K562 (cell line): ENCODE measurements around the gene GLB1L. TPM values are rescaled to one million over a fixed set of nuclear protein-coding genes. Genes with fewer than 3 reads are reported as not detected.

Experiments used
- BCOR ChIP-seq: fragments of 450-650 bp; IDR thresholded peaks from 2 replicates; pipeline ENCODE4 v1.6.1; 2016
- CHD2 ChIP-seq: IDR thresholded peaks from 2 replicates; pipeline ENCODE4 v1.6.1; 2011; ENCODE audit warnings: low read depth, low read length
- DDX20 ChIP-seq: fragments of 450-650 bp; IDR thresholded peaks from 2 replicates; pipeline ENCODE4 v1.6.1; 2016; ENCODE audit warnings: missing genetic modification characterization, low read depth, mild to moderate bottlenecking, missing compliant biosample characterization, moderate library complexity
- FOXJ2 ChIP-seq: fragments of 200-800 bp; sonication (Bioruptor generic); IDR thresholded peaks from 2 replicates; pipeline ENCODE4 v1.6.1; 2016; ENCODE audit warnings: missing genetic modification characterization, missing compliant biosample characterization
- FOXJ3 ChIP-seq: sonication (generic); formaldehyde crosslinking; IDR thresholded peaks from 2 replicates; pipeline ENCODE4 v1.4.0; 2020; ENCODE audit warnings: mild to moderate bottlenecking, missing genetic modification reagents
- NCOA6 ChIP-seq: fragments of 450-650 bp; IDR thresholded peaks from 2 replicates; pipeline ENCODE4 v1.6.1; 2017; ENCODE audit warnings: mild to moderate bottlenecking
- NCOR1 ChIP-seq: fragments of 450-650 bp; IDR thresholded peaks from 2 replicates; pipeline ENCODE4 v1.6.1; 2016; ENCODE audit warnings: mild to moderate bottlenecking, moderate library complexity
- NR2C2 ChIP-seq, 2 experiments: fragments of 200-800 bp in 1 of 2; sonication (Bioruptor generic) in 1 of 2; sonication (generic) in 1 of 2; formaldehyde crosslinking in 1 of 2; IDR thresholded peaks; 2 replicates each; pipeline versions ENCODE4 v1.6.1 to v1.8.0; 2016 to 2022; ENCODE audit warnings: mild to moderate bottlenecking in 1 of 2, missing compliant biosample characterization in 1 of 2, missing genetic modification characterization in 1 of 2, missing genetic modification reagents in 1 of 2
- NR2F6 ChIP-seq: fragments of 450-650 bp; formaldehyde crosslinking; IDR thresholded peaks from 2 replicates; pipeline ENCODE4 v1.4.0; 2020; ENCODE audit warnings: mild to moderate bottlenecking
- NR4A1 ChIP-seq, 2 experiments: fragments of 250-450 bp in 1 of 2; fragments of 450-650 bp in 1 of 2; sonication (Bioruptor Pico) in 1 of 2; IDR thresholded peaks; 2 replicates each; pipeline versions ENCODE4 v1.4.0 to v1.6.1; 2016 to 2020; ENCODE audit warnings: mild to moderate bottlenecking in 2 of 2, missing compliant biosample characterization in 1 of 2, missing genetic modification characterization in 1 of 2, moderate library complexity in 1 of 2
- POLR3A ChIP-seq: IDR thresholded peaks from 2 replicates; pipeline ENCODE4 v1.6.1; 2011; ENCODE audit warnings: borderline replicate concordance, mild to moderate bottlenecking, moderate library complexity; ENCODE audit not compliant: insufficient read length, insufficient read depth; ENCODE audit errors: extremely low read depth
- RBM34 ChIP-seq: fragments of 200-400 bp; formaldehyde crosslinking; IDR thresholded peaks from 2 replicates; pipeline ENCODE4 v1.6.1; 2018; ENCODE audit warnings: low read length, borderline replicate concordance; ENCODE audit not compliant: insufficient read depth
- SMARCB1 ChIP-seq: IDR thresholded peaks from 2 replicates; pipeline ENCODE4 v1.6.1; 2011; ENCODE audit warnings: improper control_type of control experiment, low read depth; ENCODE audit not compliant: insufficient read length
- SP1 ChIP-seq: sonication (generic); formaldehyde crosslinking; IDR thresholded peaks from 2 replicates; pipeline ENCODE4 v1.8.1; 2022; ENCODE audit warnings: mild to moderate bottlenecking, missing genetic modification reagents
- TAF9B ChIP-seq: fragments of 450-650 bp; IDR thresholded peaks from 2 replicates; pipeline ENCODE4 v1.6.1; 2018; ENCODE audit warnings: mild to moderate bottlenecking; ENCODE audit not compliant: partially characterized antibody
- TEAD1 ChIP-seq, 2 experiments: fragments of 450-650 bp in 1 of 2; sonication (generic) in 1 of 2; formaldehyde crosslinking; IDR thresholded peaks; 2 replicates each; pipeline versions ENCODE4 v1.4.0 to v1.8.0; 2020 to 2022; ENCODE audit warnings: mild to moderate bottlenecking in 2 of 2, missing genetic modification reagents in 1 of 2
- ZFP36 ChIP-seq: fragments of 150-350 bp; IDR thresholded peaks from 2 replicates; pipeline ENCODE4 v1.6.1; 2018; ENCODE audit warnings: low read length, low read depth; ENCODE audit not compliant: partially characterized antibody
- polyA plus RNA-seq, 8 experiments: library from polyadenylated mRNA; depleted of rRNA in 4 of 8; stranded (reverse) in 5 of 8; unstranded in 3 of 8; fragments of >200 nt; fragmentation: Nextera tagmentation in 2 of 8; fragmentation: Illumina TruSeq in 1 of 8; extraction: Ambion mirVana in 2 of 8; extraction: Trizol in 1 of 8; gene quantifications; 2 replicates each; pipeline versions ENCODE4 v1.2.1 to v1.2.3, GENCODE V29; 2011 to 2014; ENCODE audit warnings: inconsistent platforms in 1 of 8, missing spikeins in 1 of 8
- total RNA-seq, 7 experiments: library from RNA; depleted of rRNA in 6 of 7; stranded (reverse); fragments of >200 nt in 6 of 7; fragmentation: Illumina TruSeq in 2 of 7; extraction: Trizol in 2 of 7; gene quantifications; 2 replicates each; pipeline versions ENCODE4 v1.2.1 to v1.2.3, GENCODE V29; 2011 to 2021; ENCODE audit warnings: low replicate concordance in 1 of 7
- TF ChIP-seq, protein P1 (sequence below): fragments of 150-350 bp; conservative IDR thresholded peaks from 2 replicates; pipeline ENCODE4 v1.6.1; 2014; ENCODE audit warnings: low read length
- TF ChIP-seq, protein P2 (sequence below): sonication (generic); formaldehyde crosslinking; IDR thresholded peaks from 2 replicates; pipeline ENCODE4 v1.5.0; 2020; ENCODE audit warnings: missing genetic modification reagents
- TF ChIP-seq, protein P3 (sequence below): fragments of 450-650 bp; IDR thresholded peaks from 2 replicates; pipeline ENCODE4 v1.6.1; 2016; ENCODE audit warnings: antibody characterized with exemption
- TF ChIP-seq, protein P4 (sequence below): fragments of 450-650 bp; IDR thresholded peaks from 2 replicates; pipeline ENCODE4 v1.6.1; 2014; ENCODE audit warnings: low read depth, mild to moderate bottlenecking, moderate library complexity, borderline replicate concordance

GLB1L gene
- total and polyA plus RNA-seq, 9 of the 15 experiments (the other 6 are each of a cell fraction or from before 2014, with no cell fraction given) = 0.42 to 2.9 (median 2.5) TPM

DNA sequence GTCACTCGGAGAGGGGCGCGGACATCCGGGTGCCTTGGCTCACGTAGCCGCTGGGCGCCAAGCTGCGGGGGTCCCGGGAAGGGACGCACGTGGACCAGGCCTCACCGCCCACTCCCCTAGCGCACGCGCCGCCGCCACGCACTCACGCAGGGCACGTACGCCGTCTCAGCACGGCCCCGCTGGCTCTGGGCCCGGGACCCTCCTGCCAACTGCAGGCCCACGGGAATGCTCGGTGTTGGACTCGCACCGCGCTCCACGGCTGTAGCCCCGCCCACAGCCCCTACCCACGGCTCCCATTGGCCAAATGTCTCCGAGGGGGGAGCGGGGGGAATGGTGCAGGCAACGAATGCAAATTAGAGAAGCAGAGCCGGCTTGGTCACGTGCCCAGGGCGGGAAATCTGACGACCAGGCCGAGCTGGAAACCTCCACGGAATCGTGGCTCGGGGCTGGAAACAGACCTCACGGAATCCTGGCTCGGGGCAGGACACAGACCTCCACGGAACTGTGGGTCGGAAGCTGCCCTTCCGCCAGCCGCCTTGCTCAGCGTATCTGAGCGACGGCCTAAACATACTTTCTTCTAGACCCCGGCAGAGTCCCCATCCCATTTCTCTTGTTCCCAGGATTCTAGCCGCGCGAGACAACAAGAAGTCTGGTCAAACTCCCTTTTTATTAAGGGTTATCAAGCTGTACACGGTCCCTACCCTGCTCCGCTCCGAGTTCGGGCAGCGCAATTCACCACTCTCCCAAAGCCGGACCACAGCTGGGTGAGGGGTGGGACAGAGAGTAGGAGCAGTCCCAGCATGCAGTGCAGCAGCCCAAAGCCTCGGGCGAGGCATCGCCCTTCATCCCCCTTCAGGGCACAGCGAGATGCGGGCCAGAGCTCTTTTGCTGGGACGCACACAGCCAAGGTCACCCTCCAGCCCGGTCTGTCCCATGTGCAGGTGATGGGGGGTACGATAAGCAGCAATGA is 26.2 kb downstream of the GLB1L start, which contains the start of gene ABCB6 (continued):
- TF ChIP-seq, protein P1, sequence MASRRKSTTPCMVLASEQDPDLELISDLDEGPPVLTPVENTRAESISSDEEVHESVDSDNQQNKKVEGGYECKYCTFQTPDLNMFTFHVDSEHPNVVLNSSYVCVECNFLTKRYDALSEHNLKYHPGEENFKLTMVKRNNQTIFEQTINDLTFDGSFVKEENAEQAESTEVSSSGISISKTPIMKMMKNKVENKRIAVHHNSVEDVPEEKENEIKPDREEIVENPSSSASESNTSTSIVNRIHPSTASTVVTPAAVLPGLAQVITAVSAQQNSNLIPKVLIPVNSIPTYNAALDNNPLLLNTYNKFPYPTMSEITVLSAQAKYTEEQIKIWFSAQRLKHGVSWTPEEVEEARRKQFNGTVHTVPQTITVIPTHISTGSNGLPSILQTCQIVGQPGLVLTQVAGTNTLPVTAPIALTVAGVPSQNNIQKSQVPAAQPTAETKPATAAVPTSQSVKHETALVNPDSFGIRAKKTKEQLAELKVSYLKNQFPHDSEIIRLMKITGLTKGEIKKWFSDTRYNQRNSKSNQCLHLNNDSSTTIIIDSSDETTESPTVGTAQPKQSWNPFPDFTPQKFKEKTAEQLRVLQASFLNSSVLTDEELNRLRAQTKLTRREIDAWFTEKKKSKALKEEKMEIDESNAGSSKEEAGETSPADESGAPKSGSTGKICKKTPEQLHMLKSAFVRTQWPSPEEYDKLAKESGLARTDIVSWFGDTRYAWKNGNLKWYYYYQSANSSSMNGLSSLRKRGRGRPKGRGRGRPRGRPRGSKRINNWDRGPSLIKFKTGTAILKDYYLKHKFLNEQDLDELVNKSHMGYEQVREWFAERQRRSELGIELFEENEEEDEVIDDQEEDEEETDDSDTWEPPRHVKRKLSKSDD = no peak
- TF ChIP-seq NR2F6 (no peak), SP1 (CRISPR knock-in tag) (peak; percentile 87), FOXJ2 (tag) (no peak), POLR3A (no peak), RBM34 (no peak), NCOR1 (no peak), ZFP36 (no peak), SMARCB1 (no peak), NR4A1 (CRISPR knock-in tag; IDR thresholded peaks at IDR 0.05) (no peak), NR4A1 (tag; IDR thresholded peaks at IDR 0.05) (no peak), NCOA6 (no peak), DDX20 (tag) (no peak), NR2C2 (CRISPR knock-in tag; IDR thresholded peaks at IDR 0.05) (no peak), NR2C2 (tag; IDR thresholded peaks at IDR 0.05) (no peak), FOXJ3 (CRISPR knock-in tag) (no peak), TEAD1 (CRISPR knock-in tag; IDR thresholded peaks at IDR 0.05) (peak in 1 of 2 experiments; percentile 74; a peak in 2 of 4 replicates), CHD2 (no peak; the same call in 1 of the 2 replicates), BCOR (no peak), TAF9B (peak; percentile 33)
- TF ChIP-seq, protein P2, sequence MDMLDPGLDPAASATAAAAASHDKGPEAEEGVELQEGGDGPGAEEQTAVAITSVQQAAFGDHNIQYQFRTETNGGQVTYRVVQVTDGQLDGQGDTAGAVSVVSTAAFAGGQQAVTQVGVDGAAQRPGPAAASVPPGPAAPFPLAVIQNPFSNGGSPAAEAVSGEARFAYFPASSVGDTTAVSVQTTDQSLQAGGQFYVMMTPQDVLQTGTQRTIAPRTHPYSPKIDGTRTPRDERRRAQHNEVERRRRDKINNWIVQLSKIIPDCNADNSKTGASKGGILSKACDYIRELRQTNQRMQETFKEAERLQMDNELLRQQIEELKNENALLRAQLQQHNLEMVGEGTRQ (CRISPR knock-in tag) = peak; percentile 97
- TF ChIP-seq, protein P3, sequence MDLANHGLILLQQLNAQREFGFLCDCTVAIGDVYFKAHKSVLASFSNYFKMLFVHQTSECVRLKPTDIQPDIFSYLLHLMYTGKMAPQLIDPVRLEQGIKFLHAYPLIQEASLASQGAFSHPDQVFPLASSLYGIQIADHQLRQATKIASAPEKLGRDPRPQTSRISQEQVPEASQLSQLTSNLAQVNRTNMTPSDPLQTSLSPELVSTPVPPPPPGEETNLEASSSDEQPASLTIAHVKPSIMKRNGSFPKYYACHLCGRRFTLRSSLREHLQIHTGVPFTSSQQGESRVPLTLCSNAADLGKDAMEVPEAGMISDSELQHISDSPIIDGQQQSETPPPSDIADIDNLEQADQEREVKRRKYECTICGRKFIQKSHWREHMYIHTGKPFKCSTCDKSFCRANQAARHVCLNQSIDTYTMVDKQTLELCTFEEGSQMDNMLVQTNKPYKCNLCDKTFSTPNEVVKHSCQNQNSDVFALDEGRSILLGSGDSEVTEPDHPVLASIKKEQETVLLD = no peak
- TF ChIP-seq, protein P4, sequence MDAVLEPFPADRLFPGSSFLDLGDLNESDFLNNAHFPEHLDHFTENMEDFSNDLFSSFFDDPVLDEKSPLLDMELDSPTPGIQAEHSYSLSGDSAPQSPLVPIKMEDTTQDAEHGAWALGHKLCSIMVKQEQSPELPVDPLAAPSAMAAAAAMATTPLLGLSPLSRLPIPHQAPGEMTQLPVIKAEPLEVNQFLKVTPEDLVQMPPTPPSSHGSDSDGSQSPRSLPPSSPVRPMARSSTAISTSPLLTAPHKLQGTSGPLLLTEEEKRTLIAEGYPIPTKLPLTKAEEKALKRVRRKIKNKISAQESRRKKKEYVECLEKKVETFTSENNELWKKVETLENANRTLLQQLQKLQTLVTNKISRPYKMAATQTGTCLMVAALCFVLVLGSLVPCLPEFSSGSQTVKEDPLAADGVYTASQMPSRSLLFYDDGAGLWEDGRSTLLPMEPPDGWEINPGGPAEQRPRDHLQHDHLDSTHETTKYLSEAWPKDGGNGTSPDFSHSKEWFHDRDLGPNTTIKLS = no peak
